Calu3 (cell line): ENCODE measurements around the gene GTF2H2. TPM values are rescaled to one million over a fixed set of nuclear protein-coding genes. Genes with fewer than 3 reads are reported as not detected.
"Not testable (repeated sequence)": the region's sequence is repeated elsewhere in the genome, so short reads cannot be mapped to it uniquely, and the experiment has no call there.

ENCODE experiments used
- BruUV-seq: library from RNA; stranded (reverse); fragments of 400-500 nt; replicated peaks from 2 replicates; lab custom pipeline; 2021; lab: Mats Ljungman, UMichigan
- CTCF ChIA-PET: fragments of 300-600 bp; sonication (Branson Sonifier 250); formaldehyde crosslinking; loops from one replicate; lab custom pipeline; 2022; ENCODE audit warnings: antibody characterized with exemption; lab: Charles Lee
- DNase-seq: peaks from one replicate; pipeline ENCODE4 v3.0.0; 2022
- H3K27ac Mint-ChIP-seq: one replicate; pipeline ENCODE4 v1.8.0; 2022; ENCODE audit warnings: mixed read lengths; ENCODE audit not compliant: unreplicated experiment
- H3K27me3 Mint-ChIP-seq: one replicate; pipeline ENCODE4 v1.8.0; 2022; ENCODE audit warnings: mixed read lengths; ENCODE audit not compliant: unreplicated experiment
- H3K36me3 Mint-ChIP-seq: one replicate; pipeline ENCODE4 v1.8.0; 2022; ENCODE audit warnings: mild to moderate bottlenecking, moderate library complexity, mixed read lengths; ENCODE audit not compliant: insufficient read depth, unreplicated experiment
- H3K4me1 Mint-ChIP-seq: one replicate; pipeline ENCODE4 v1.8.0; 2022; ENCODE audit warnings: mild to moderate bottlenecking, low read depth, mixed read lengths; ENCODE audit not compliant: unreplicated experiment
- H3K4me3 Mint-ChIP-seq: one replicate; pipeline ENCODE4 v1.8.0; 2022; ENCODE audit warnings: mild to moderate bottlenecking, low read depth, moderate library complexity, mixed read lengths; ENCODE audit not compliant: unreplicated experiment
- H3K9me3 Mint-ChIP-seq: one replicate; pipeline ENCODE4 v1.8.0; 2022; ENCODE audit warnings: low read depth, mixed read lengths; ENCODE audit not compliant: unreplicated experiment
- CTCF ChIP-seq: fragments of 200-600 bp; IDR thresholded peaks from one replicate; pipeline ENCODE4 v1.8.0; 2022; ENCODE audit warnings: antibody characterized with exemption; ENCODE audit not compliant: unreplicated experiment
- intact Hi-C: fragments of 100-400 bp; cut with micrococcal nuclease; formaldehyde crosslinking; loops from one replicate; pipeline ENCODE4 v1.10.0; 2022; ENCODE audit not compliant: unreplicated experiment
- total RNA-seq: library from RNA; stranded (reverse); gene quantifications from 2 replicates; pipeline ENCODE4 v1.2.3, GENCODE V29; 2022

Gene GTF2H2
- total RNA-seq, 1 experiment from 2014 or later = 21.9 TPM

GRCh38 chr5:71018376-71019005 is 49.0 kb downstream of the GTF2H2 start:
- H3K9me3 Mint-ChIP-seq, BruUV-seq, intact Hi-C loops, H3K27me3 Mint-ChIP-seq, DNase-seq, H3K4me3 Mint-ChIP-seq, H3K27ac Mint-ChIP-seq, CTCF ChIA-PET, H3K36me3 Mint-ChIP-seq, H3K4me1 Mint-ChIP-seq: not testable (repeated sequence)

- Mint-ChIP-seq H3K27me3 (no peaks in the 10 kb centered on the region), H3K36me3 (peaks cover 4% of the 10 kb centered on the region), H3K9me3 (no peaks in the 10 kb centered on the region), H3K4me3 (no peak overlapping the region), H3K4me1 (no peaks in the 10 kb centered on the region), H3K27ac (no peak overlapping the region)
- BruUV-seq = no TSS peak
- CTCF ChIA-PET = no interaction called here
- no peak for DNase-seq
- intact Hi-C loops = no loop called here
- TF ChIP-seq CTCF = no peak
Observed at GRCh38 chr5:71014176-71014575, 53.3 kb downstream of the GTF2H2 start.

GRCh38 chr5:71013575-71013974 is 53.9 kb downstream of the GTF2H2 start:
- Mint-ChIP-seq H3K4me3 (no peak overlapping the region), H3K4me1 (no peaks in the 10 kb centered on the region)

GRCh38 chr5:71011194-71011792 is 56.2 kb downstream of the GTF2H2 start:
- no TSS peak for BruUV-seq
- intact Hi-C loops = no loop called here
- Mint-ChIP-seq H3K9me3 (no peaks in the 10 kb centered on the region), H3K4me1 (no peaks in the 10 kb centered on the region), H3K36me3 (peaks cover 4% of the 10 kb centered on the region), H3K27ac (no peak overlapping the region), H3K4me3 (no peak overlapping the region), H3K27me3 (no peaks in the 10 kb centered on the region)
- CTCF ChIA-PET = no interaction called here
- no peak for DNase-seq
- no peak for TF ChIP-seq CTCF

More at GRCh38 chr5:71013575-71013974, 53.9 kb downstream of the GTF2H2 start:
- intact Hi-C loops = no loop called here
- no peak overlapping the region for H3K27ac Mint-ChIP-seq
- H3K36me3 Mint-ChIP-seq = peaks cover 4% of the 10 kb centered on the region
- H3K27me3 Mint-ChIP-seq = no peaks in the 10 kb centered on the region
- no peak for TF ChIP-seq CTCF
- DNase-seq = no peak
- BruUV-seq = no TSS peak
- no peaks in the 10 kb centered on the region for H3K9me3 Mint-ChIP-seq
- CTCF ChIA-PET = no interaction called here

GRCh38 chr5:71006983-71007382 is 60.5 kb downstream of the GTF2H2 start:
- H3K36me3 Mint-ChIP-seq, CTCF ChIA-PET: not testable (repeated sequence)

More at GRCh38 chr5:71006983-71007382, 60.5 kb downstream of the GTF2H2 start:
- H3K4me1 Mint-ChIP-seq, H3K4me3 Mint-ChIP-seq, intact Hi-C loops, H3K27ac Mint-ChIP-seq, H3K9me3 Mint-ChIP-seq, DNase-seq, BruUV-seq, H3K27me3 Mint-ChIP-seq: not testable (repeated sequence)

Other genes starting within 250 kb of the GTF2H2 start
- 2.0 and 5.3 TPM in 2 replicates for gene SERF1A, start 167.0 kb downstream of the GTF2H2 start, total RNA-seq
- gene SMN1, start 142.6 kb downstream of the GTF2H2 start, total RNA-seq = 48.3 and 63.0 TPM in 2 replicates
- 9.0 and 11.4 TPM in 2 replicates for gene NAIP, start 42.3 kb downstream of the GTF2H2 start, total RNA-seq